NCI-H69 (cell line): Measurements from ENCODE around the gene FPR1.
A peak's percentile ranks its signal among the peaks of the same experiment; 100 is the strongest.

Source experiments
- DNase-seq: peaks from one replicate; lab custom pipeline; 2025; lab: John Stamatoyannopoulos, UW

The FPR1 gene

GRCh38 chr19:51737389-51737788 is 14.3 kb downstream of the FPR1 start:
- no peak for DNase-seq

- DNase-seq, result no peak
Measured at GRCh38 chr19:51735759-51736449, 15.8 kb downstream of the FPR1 start.

GRCh38 chr19:51733742-51734522 is 17.7 kb downstream of the FPR1 start:
- no peak for DNase-seq

GRCh38 chr19:51729781-51730180 is 21.9 kb downstream of the FPR1 start:
- DNase-seq, result no peak

GRCh38 chr19:51727349-51727880 is 24.3 kb downstream of the FPR1 start:
- DNase-seq, result no peak

- peak; percentile 15 for DNase-seq
Measured at GRCh38 chr19:51726049-51726448, 25.6 kb downstream of the FPR1 start.

- peak; percentile 43 for DNase-seq
Measured at GRCh38 chr19:51724543-51724942, 27.1 kb downstream of the FPR1 start.

- no peak for DNase-seq
Measured at GRCh38 chr19:51722492-51722891, 29.2 kb downstream of the FPR1 start.

- no peak for DNase-seq
Measured at GRCh38 chr19:51721905-51722304, 29.8 kb downstream of the FPR1 start.

GRCh38 chr19:51719251-51719988 is 32.3 kb downstream of the FPR1 start:
- DNase-seq, result peak; percentile 10

- DNase-seq, result no peak
Measured at GRCh38 chr19:51716925-51717324, 34.8 kb downstream of the FPR1 start.

- DNase-seq, result no peak
Measured at GRCh38 chr19:51715850-51716249, 35.8 kb downstream of the FPR1 start.

GRCh38 chr19:51714848-51715247 is 36.8 kb downstream of the FPR1 start:
- no peak for DNase-seq

- no peak for DNase-seq
Measured at GRCh38 chr19:51713319-51714285, 38.1 kb downstream of the FPR1 start.

- DNase-seq, result peak; percentile 71
Measured at GRCh38 chr19:51712461-51713081, 39.1 kb downstream of the FPR1 start.

GRCh38 chr19:51711702-51712101 is 40.0 kb downstream of the FPR1 start:
- DNase-seq, result no peak

- DNase-seq, result no peak
Measured at GRCh38 chr19:51710163-51710562, 41.5 kb downstream of the FPR1 start.

GRCh38 chr19:51709575-51709974 is 42.1 kb downstream of the FPR1 start:
- DNase-seq, result no peak

- no peak for DNase-seq
Measured at GRCh38 chr19:51708811-51709210, 42.9 kb downstream of the FPR1 start.

GRCh38 chr19:51706885-51707284 is 44.8 kb downstream of the FPR1 start:
- DNase-seq, result no peak

GRCh38 chr19:51706296-51706695 is 45.4 kb downstream of the FPR1 start:
- no peak for DNase-seq
